DMS53 treated with DMSO at 0.1 percent for 48 hours (cell line): ENCODE results near the gene SYCP2L.
"Not testable (repeated sequence)": the region's sequence is repeated elsewhere in the genome, so short reads cannot be mapped to it uniquely, and the experiment has no call there.

Source experiments
- DNase-seq: peaks from one replicate; lab custom pipeline; 2025; ENCODE audit not compliant: unreplicated experiment; lab: John Stamatoyannopoulos, UW

Gene SYCP2L

GRCh38 chr6:10886691-10887502 lies at the start of gene SYCP2L:
SYCP2L (plus strand) TSS chr6:10887052; CDS start chr6:10887127, 75 bp downstream.
- peak; percentile 73 for DNase-seq

GRCh38 chr6:10837622-10837994 lies 49.2 kb upstream of the SYCP2L start:
- no peak for DNase-seq

- DNase-seq, result peak; percentile 90
Measured at GRCh38 chr6:10837995-10838793, 48.7 kb upstream of the SYCP2L start, which contains the start of gene MAK. MAK (minus strand) TSS chr6:10838539; CDS start chr6:10830648, 7,891 bp downstream.

GRCh38 chr6:10838794-10839333 lies 48.0 kb upstream of the SYCP2L start:
- peak; percentile 39 for DNase-seq

- DNase-seq, result no peak
Measured at GRCh38 chr6:10843554-10843953, 43.3 kb upstream of the SYCP2L start.

GRCh38 chr6:10847684-10848083 lies 39.2 kb upstream of the SYCP2L start:
- DNase-seq, result peak; percentile 5

GRCh38 chr6:10849901-10850300 lies 37.0 kb upstream of the SYCP2L start:
- no peak for DNase-seq

- no peak for DNase-seq
Measured at GRCh38 chr6:10850728-10851127, 36.1 kb upstream of the SYCP2L start.

- peak; percentile 31 for DNase-seq
Measured at GRCh38 chr6:10852361-10852960, 34.4 kb upstream of the SYCP2L start.

- DNase-seq, result not testable (repeated sequence)
Measured at GRCh38 chr6:10853849-10854300, 33.0 kb upstream of the SYCP2L start.

GRCh38 chr6:10854922-10855632 lies 31.8 kb upstream of the SYCP2L start:
- no peak for DNase-seq

GRCh38 chr6:10857259-10857658 lies 29.6 kb upstream of the SYCP2L start:
- no peak for DNase-seq

GRCh38 chr6:10861086-10861485 lies 25.8 kb upstream of the SYCP2L start:
- DNase-seq, result no peak

GRCh38 chr6:10862361-10862760 lies 24.5 kb upstream of the SYCP2L start:
- no peak for DNase-seq

GRCh38 chr6:10863031-10863430 lies 23.8 kb upstream of the SYCP2L start:
- not testable (repeated sequence) for DNase-seq

GRCh38 chr6:10866709-10867108 lies 20.1 kb upstream of the SYCP2L start:
- DNase-seq, result not testable (repeated sequence)

- DNase-seq, result no peak
Measured at GRCh38 chr6:10867952-10868351, 18.9 kb upstream of the SYCP2L start.

- no peak for DNase-seq
Measured at GRCh38 chr6:10873374-10873773, 13.5 kb upstream of the SYCP2L start.

GRCh38 chr6:10874207-10874606 lies 12.6 kb upstream of the SYCP2L start:
- no peak for DNase-seq

GRCh38 chr6:10875026-10875425 lies 11.8 kb upstream of the SYCP2L start:
- no peak for DNase-seq

- DNase-seq, result no peak
Measured at GRCh38 chr6:10877012-10877411, 9.8 kb upstream of the SYCP2L start.
